Body of pancreas (tissue), 4 donors: Measurements from ENCODE around the gene ACSF3.

Experiments used
- POLR2A ChIP-seq, 3 donors: fragments of 450-650 bp; IDR thresholded peaks; one replicate each; pipeline ENCODE4 v1.6.1; 2016; ENCODE audit warnings: antibody characterized with exemption in 3 of 3, mild to moderate bottlenecking in 2 of 3
- TF ChIP-seq, protein P1 (sequence below), 7 experiments: fragments of 450-650 bp in 4 of 7; fragments of 200-600 bp in 3 of 7; sonication (generic) in 3 of 7; IDR thresholded peaks; one replicate each; pipeline ENCODE4 v1.5.1; 2016 to 2019; ENCODE audit warnings: antibody characterized with exemption in 7 of 7

DNA sequence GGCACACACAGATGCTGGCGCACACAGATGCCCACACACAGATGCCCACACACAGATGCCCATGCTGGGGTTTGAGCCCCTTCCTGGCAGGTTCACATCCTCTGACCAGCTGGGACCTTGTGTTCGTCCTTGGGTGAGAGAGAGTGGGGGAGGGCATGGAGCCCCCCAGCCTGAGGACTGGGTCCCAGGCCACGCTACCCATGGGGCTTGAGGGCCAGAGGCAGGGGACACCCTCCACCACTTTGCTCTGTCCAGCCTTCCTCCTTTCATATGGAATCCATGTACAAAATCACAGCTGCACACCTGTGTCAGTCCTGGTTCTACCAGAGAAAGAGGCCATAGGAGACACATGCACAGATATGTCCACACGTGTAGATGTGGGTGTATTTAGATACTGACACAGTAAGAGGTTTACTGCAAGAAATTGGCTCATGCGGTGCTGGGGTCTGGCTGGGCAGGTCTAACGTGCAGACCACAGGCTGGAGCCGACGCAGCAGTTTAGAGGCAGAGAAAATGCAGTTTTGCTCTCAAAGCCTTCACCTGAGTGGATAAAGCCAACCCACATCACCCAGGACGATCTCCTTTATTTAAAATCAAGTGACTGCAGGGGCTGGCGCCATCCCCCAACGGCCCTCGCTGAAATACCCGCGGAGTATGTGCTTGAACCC lies 95.8 kb downstream of the ACSF3 start:
- TF ChIP-seq, protein P1, sequence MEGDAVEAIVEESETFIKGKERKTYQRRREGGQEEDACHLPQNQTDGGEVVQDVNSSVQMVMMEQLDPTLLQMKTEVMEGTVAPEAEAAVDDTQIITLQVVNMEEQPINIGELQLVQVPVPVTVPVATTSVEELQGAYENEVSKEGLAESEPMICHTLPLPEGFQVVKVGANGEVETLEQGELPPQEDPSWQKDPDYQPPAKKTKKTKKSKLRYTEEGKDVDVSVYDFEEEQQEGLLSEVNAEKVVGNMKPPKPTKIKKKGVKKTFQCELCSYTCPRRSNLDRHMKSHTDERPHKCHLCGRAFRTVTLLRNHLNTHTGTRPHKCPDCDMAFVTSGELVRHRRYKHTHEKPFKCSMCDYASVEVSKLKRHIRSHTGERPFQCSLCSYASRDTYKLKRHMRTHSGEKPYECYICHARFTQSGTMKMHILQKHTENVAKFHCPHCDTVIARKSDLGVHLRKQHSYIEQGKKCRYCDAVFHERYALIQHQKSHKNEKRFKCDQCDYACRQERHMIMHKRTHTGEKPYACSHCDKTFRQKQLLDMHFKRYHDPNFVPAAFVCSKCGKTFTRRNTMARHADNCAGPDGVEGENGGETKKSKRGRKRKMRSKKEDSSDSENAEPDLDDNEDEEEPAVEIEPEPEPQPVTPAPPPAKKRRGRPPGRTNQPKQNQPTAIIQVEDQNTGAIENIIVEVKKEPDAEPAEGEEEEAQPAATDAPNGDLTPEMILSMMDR (IDR thresholded peaks at IDR 0.05) = no peak
- no peak for TF ChIP-seq POLR2A (IDR thresholded peaks at IDR 0.05)
